GM18868 (cell line): Measurements from ENCODE around the gene APOBEC3H.

Source experiments
- ATAC-seq: cut with Tn5 transposase; IDR thresholded peaks from one replicate; pipeline ENCODE4 v1.9.1; 2021; ENCODE audit warnings: mild to moderate bottlenecking, moderate library complexity; ENCODE audit not compliant: unreplicated experiment

The APOBEC3H gene

DNA sequence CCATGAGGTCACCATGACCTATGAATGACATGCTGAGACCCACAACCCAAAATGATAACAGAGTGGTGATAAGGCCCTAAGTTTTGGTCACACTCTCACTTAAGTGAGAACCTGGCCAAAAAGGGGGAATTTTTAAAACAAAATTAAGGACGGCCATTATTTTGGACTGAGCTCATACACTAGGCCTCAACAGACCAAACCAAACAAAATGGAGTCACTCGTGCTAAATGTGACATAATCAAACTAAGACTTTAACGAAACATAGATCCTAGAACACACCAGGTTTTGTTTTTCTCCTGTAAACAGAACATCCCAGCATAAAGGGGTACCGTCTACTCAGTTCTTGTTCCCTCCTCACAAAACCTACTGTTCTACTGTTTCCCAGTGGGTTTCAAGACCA lies 11.4 kb downstream of the APOBEC3H start:
- no peak for ATAC-seq

DNA sequence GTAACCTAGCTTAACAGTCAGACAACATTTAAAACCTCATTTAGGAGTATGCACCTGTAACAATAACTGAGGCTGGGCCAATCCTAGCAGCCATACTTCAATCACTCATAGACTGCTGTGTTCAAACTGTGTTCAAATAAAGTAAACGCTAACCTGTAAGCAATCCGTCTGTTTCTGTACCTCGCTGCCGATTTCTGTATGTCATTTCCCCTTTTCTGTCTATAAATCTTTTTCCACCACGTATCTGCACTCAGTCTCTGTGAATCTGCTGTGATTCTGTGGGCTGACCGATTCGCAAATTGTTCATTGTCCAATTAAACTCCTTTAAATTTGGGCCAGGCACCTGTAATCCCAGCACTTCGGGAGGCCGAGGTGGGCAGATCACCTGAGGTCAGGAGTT lies 12.3 kb downstream of the APOBEC3H start:
- no peak for ATAC-seq

DNA sequence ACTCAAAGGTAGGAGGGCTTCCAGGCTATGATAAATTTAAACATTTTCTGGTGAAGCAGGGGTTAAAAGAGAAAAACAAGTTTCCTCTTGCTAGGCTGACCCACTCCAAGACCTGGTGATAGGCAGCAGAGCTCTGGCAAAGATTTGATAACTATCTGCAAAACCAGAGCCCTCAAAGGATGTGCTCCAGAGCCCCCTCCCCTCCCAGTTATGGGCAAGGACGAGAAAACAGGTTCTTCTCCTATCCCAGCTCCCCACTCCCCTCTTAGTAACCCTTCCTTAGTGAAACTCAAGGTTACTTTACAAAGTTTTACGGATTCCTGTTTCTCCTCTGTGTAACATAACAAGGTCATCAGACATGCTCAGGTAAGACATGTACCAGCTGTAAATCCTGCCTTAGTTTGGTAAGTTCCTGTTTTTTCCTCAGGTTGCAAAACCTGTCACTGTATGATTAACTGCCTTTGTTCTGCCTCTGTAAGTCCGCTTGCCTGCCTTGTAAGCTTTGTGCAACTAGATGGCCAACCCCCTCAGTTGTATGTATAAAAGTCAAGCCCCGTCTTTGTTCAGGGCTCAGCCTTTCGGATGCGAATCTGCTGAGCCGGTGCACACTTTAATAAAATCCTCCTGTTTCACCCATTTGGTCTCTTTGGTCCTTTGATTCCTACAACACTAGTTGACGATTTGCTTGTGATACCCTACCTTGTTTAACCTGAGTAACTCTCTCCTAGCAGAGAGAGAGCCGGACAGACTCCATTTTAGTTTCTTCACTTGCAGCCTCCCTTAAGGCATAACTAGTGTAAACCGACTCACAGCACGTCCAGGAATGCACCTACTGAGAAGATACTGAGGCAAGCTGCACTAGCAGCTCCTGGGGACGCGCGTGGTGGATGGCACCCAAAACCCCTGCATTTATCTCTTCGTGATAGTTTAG lies 13.9 kb downstream of the APOBEC3H start:
- ATAC-seq = no peak

DNA sequence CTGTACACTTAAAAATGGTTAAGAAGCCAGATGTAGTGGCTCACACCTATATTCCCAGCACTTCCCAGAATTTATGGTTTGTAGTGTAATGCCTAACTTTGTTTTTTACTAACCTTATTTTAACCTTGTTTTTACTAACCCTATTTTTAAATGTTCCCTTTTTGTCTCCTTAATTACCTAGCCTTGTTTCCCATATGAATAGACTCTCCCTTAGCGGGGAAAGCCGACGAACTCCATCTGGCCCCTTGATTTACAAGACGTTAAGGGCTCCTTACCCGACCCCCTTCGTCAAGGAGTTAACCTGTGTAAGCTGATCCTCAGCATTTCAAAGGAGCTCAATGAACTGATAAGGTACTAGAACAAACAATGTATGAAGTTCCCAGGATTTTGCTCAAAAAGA lies 17.1 kb downstream of the APOBEC3H start:
- no peak for ATAC-seq

DNA sequence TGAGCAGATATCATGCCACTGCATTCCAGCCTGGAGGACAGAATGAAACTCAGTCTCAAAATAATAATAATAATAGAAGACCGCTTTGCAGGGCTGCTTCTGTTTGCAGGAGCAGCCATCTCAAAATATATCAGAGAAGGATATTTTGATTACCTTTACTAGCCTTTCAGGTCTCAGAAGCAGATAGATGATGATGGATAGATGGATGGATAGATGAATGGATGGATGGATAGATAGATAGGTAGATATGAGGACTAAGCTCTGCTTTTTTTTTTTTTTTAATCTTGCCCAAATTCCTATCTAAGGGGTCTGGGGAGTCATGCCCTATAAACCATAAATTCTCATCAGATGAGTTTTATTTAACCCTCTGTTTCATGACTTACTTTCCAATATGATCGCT lies 18.5 kb downstream of the APOBEC3H start:
- ATAC-seq = no peak

DNA sequence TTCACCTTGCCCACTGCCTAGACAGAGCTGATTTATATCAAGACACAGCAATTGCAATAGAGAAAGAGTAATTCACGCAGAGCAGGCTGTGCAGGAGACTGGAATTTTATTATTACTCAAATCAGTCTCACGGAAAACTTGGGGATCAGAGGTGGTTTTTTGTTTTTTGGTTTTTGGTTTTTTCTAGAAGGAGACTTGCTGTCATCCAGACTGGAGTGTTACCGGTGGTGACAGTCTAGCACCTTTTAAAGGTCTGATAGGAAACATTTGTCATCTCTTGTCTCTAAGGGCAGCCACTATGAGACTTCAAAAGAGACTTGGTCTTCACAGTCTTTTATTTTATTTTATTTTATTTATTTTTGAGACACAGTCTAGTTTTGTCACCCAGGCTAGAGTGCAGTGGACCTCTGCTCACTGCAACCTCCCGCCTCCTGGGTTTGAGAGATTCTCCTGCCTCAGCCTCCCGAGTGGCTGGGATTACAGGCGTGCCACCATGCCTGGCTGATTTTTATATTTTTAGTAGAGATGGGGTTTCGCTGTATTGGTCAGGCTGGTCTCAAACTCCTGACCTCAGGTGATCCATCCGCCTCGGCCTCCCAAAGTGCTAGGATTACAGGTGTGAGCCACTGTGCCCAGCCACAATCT lies 19.1 kb downstream of the APOBEC3H start:
- ATAC-seq = no peak

DNA sequence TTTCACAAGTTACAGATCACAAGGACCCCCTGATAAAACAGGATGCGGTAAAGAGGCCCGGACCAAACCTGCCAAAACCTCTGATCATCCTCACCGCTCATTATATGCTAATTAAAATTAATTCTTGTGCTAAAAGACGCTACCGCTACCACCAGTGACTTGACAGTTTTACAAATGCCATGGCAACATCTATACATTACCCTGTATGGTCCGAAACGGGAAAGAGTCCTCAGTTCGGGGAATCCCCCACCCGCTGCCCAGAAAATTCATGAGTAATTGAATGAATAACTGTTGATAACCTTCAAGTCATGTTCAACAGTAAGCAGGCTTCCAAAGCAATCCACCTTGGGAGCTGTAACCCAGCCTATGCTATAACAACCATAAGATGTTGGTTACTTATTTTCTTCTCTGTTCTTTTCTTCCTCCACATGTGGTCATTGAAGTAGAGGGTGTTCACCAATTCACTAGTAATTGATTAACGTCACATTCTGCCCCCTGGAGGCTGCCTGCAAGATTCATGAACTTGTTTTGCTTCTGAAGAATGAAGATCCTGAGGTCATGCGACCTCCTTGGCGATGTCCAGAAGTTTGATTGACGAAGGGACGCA lies 20.6 kb downstream of the APOBEC3H start:
- no peak for ATAC-seq

DNA sequence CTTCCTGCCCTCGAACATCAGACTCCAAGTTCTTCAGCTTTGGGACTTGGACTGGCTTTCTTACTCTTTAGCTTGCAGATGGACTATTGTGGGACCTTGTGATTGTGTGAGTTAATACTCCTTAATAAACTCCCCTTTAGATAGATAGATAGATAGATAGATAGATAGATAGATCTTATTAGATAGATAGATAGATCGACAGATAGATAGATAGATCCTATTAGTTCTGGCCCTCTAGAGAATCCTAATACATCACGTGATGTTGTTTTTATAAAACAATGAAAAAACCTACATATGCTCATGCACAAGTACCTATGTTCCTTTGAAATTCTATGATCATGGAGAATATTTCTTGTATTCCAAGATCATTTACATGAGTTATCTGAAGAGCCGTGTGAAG lies 23.9 kb downstream of the APOBEC3H start:
- no peak for ATAC-seq

DNA sequence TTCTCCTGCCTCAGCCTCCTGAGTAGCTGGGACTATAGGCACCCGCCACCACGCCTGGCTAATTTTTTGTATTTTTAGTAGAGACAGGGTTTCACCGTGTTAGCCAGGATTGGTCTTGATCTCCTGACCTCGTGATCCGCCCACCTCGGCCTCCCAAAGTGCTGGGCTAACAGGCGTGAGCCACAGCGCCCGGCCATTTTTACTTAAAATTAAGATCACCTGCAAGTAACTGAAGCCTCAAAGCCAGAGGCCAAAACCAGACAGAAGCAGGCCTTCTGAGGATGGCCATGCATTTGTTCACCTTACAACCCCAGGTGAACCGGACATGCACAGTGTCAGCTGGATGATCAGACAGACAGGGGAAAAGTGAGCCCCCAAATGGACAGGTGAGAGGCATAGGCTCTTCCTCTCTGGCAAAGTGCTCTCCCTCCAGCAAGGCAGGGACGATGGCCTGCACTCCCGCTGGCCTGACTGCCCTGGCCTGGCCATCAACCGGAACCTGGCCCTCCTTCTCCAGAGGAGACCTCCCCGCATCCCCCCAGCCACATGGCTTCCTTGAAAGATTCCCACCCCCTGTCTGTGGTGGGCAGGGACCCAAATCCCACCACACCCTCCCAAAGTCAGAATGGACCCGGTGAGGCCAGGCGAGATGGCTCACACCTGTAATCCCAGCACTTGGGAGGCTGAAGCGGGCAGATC lies 25.9 kb downstream of the APOBEC3H start:
- ATAC-seq = no peak

DNA sequence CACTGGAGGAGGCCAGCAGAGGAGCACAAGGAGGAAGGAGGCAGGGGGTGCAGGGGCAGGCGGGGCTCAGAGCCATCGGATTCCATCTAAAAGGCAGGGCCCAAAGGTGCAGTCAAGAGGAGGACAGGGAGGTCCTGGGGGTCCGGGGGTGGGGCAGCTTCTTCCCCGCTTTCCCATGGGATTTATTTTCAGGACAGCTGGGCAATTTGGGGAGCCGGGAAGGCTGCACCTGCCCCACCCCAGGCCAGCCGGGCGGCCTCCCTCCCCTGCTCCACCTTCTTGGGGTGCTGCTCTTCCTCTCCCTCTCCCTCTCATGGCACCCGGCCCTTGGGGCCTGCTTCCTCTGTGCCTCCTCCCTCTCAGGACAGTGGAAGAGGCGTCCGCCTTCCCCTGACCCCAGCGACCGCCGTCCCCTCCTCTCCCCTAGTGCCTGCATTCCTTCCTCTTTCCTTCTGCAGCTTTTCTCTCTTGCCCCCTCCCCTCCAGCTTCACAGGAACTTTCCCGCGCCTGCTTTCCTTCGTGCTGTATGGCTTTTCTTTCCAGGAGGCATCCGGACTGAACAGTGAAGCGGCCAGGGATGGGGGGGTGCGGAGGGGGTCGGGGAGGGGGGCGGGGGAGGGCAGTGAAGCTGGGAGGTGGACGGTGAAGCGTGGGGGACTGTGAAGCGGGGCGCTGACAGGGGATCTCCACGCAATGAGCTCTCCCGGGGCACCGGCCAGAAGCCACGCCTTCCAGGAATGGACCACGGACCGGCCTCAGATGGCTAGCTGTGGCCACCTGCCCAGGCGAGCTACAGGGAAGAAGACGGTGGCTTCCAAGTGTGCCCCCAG lies 26.9 kb downstream of the APOBEC3H start:
- ATAC-seq = no peak

DNA sequence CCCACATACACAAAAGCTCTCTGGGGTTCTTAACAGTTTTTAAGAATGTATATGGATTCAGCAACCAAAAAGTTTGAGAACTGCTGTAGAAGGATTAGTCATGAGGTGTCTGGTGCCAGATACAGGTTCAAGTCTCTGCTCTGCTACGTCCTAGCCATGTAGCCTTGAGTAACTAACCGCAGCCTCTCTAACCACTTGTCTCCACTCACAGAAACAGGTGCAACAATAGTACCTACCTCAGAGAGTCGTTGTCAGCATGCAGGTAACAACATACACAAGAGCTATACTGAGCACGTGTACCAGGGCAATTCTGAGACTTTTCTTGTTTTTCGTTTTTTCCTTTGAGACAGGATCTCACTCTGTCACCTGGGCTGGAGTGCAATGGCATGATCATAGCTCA lies 28.6 kb downstream of the APOBEC3H start:
- no peak for ATAC-seq

DNA sequence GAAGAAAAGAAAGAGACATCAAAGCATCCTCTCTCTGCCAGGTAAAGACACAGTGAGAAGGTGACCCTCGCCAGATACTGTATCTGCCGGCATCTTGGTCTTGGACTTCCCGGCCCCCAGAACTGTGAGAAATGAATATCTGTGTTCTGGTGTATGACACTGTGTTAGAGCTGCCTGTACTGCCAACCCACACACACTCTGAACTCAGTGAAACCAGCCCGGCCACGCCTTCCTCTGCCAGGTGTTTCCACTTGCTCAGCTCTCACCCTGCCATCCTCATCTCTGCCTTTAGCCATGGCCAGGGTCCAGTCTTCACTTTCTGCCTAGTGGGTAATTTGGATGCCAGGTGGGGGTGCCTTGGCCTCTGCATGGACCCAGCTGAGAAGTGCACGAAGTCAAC lies 31.5 kb downstream of the APOBEC3H start:
- ATAC-seq = no peak

DNA sequence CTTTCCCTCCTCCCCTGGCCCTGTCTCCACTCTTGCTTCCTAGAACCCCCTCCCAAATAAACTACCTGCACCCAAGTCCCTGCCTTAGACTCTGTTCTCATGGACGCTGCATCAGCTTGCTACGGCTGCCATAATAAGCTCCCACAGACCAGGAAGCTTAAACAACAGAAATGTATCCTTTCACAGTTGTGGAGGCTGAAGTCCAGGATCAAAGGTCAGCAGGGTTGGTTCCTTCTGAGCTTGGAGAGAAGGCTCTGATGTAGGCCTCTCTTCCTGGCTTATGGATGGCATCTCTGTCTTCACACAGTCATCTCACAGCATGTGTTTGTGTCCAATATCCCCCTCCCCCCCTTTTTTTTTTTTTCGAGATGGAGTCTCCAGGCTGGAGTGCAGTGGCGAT lies 32.0 kb downstream of the APOBEC3H start:
- ATAC-seq = no peak

DNA sequence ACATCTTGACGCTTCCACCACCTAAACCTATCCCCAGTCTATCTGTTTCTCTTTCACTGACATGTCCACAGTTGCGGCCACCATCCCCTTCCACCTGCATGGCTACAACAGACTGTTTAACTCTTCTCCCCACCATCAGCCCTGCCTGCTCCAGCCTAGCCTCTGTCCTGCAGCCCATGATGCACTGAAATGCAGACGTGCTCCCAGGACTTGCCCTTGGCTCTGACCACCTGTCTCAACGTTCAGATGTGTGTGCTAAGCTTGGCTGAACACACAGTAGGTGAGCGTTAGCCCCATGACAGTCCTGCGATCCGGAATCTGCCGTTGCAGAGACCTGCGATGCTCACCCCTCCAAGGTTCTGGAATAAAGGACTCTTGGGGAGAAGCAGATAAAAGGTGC lies 32.7 kb downstream of the APOBEC3H start:
- ATAC-seq = no peak

DNA sequence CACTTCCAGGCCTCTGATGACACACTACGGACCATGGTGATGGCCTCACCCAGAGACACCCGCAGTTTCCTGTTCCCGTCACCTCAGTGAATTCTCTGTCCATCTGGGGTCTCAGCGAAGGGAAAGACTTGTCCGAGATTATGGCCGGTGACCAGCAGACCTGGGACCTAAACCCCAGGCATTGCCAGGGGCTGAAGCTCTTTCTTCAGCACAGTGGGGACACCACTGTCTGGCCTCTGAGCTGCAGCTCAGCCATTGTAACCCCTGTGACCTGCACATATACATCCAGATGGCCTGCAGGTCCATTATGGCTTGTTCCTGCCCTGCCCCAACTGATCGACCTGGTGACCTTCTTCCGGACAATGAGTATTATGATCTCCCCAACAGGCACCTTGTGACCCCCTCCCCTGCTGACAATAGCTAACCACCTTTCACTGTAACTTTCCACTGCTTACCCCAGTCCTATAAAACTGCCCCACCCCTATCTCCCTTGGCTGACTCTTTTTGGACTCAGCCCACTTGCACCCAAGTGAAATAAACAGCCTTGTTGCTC lies 33.2 kb downstream of the APOBEC3H start:
- ATAC-seq = no peak

DNA sequence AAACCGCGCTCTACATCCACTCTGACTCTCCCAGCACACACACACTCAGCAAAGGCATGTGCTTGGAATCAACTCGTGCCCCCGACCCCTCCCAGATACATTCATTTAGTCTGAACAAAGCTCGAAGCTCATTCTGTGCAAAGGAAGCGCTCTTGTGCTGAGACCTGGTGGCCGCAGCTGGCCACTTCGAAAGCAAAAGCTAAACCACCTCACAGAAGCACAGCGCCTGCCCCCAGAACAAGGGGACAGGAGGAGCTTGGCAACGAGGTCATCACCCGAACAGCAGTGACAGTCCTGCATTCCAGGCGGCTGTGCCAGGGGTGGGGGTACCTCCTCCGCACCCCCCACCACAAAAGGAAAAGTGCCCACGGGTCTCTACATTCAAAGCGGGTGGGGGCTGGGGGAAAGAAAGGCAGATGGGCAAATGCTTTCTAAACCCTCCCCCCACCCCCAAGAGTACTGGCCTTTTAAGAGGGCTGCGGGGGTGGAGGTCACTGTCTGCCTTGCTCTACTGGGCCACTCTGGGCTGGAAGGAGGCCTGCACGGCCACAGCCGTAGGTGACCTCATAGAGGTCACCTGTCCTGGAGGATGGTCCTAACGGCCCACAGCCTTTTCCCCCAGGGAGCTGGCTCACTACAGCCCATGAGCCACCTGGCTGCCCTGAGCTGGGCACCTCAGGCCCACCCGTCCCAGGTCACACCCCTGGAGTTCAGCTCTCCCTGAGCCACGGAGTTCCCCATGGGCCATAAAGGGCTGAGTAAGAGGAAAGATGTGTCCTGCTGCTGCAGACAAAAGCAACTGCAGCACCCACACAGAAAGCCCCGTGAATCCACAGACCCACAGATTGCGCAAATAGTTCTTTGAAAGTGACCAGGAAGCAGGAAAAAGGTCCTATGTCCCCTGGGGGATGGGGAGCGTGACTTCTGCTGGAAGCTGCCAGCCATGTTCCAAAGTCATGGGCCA lies 34.1 kb downstream of the APOBEC3H start:
- no peak for ATAC-seq

DNA sequence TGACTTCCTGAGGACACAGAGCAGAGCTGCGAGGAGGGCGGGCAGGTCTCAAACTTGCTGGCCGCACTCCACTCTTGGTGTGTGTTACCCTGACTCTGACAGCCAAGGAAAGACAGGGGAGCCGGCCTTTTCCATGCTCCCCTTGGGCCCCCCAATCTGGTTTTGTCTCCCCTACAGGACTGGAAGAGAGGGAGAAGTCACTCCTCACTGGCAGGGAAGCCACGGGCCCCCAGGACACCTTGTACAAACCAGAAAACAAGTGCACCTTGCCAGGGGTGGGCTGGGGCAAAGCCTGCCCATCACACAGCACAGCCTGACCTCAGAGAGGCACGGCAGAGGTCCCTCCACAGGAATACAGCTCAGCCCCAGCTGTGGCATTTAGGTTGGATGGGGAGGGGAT lies 35.2 kb downstream of the APOBEC3H start:
- no peak for ATAC-seq

DNA sequence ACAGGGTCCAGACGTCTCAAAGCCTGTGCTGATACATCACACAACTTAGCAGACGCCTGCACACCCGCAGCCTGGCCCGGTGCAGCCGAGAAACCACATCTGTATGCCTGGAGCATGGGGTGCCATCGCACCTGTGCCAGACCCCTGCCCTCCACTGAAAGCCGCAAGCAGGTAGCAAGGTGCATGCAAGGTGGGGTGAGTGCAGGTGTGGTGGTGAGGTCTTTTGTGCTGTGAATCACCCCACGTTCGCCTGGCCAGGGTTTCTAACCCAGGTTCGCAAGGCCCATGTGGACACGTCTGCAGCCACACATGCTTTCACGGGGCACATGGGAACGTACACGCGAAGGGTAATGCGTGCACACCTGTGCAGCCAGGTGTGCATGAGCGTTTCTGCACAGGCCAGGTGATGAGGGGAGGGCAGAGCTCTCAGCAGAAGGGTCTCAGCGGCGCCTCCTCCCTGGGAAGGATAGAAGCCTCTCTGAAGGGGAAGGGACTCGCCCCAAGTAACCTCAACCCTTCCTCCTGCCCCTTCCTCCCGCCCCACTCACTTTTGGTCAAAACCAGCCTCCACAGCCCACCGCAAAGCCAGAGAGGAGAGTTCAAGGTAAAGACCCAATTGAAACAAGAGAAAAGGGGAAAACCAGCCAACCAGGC lies 36.0 kb downstream of the APOBEC3H start:
- ATAC-seq = no peak

DNA sequence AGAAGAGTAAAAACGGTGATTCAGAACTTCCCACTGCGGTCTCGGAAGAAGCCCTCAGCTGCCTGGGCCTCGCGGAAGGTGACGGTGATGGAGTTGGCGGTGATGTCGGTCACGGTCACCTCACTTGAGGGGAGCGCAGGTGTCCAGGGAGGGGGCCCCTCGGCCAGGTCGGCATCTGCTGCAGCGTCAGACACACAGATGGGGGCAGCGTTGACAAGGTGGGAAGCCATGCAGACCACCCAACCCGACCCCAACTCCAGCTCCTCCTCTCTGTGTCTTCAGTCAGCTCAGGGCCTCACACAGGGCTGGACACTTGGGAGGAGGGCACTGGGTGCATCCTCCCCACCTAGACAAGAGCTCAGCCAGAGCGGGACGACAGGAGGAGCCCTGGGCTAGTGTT lies 36.8 kb downstream of the APOBEC3H start:
- ATAC-seq = no peak
